Right forelimb (tissue), 1 donor: Measurements from ENCODE around the gene EMD.

Source experiments
- DNase-seq: peaks from one replicate; pipeline ENCODE4 v3.0.0-alpha.2; 2018

The EMD gene

DNA sequence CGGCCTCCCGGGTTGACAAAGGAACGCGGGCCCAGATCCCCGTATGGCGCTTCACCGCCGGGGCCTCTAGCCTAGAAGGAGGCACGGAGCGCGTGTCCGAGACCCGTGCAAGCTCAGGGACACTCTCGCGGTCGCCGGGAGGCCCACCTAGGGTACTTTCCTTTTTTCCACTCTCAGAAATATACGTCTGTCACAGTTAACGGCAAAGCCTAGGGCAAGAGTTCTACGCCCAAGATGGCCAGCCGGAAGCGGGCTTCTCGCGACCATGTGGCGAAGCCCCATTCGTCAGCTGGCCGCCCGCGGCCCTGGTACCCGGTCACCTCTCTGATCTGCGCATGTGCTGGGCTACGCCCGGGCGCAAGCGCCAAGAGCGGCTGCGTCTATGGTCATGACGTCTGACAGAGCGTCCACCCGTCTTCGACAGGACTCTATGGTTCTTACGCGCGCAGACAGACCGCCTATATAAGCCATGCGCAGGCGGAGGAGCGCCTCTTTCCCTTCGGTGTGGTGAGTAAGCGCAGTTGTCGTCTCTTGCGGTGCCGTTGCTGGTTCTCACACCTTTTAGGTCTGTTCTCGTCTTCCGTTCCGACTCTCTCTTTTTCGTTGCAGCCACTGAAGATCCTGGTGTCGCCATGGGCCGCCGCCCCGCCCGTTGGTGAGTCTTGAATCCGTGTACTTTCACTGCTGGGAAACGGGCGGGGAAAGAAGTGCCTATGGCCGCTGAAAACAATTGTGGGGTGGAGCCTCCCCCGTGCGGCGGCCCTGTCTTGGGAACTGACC, 19.0 kb downstream of the EMD start, which contains the start of gene RPL10:
Gene RPL10, plus strand, starts transcription at position 490 of the 780 bp plus-strand sequence. Its CDS starts 143 bp downstream, at position 633.
- DNase-seq, result peak; percentile 95

GRCh38 chrX:154398668-154399526, 19.8 kb downstream of the EMD start:
- DNase-seq, result peak; percentile 87

- DNase-seq, result peak; percentile 32
These were observed 20.7 kb downstream of the EMD start for GRCh38 chrX:154399527-154400368.

DNA sequence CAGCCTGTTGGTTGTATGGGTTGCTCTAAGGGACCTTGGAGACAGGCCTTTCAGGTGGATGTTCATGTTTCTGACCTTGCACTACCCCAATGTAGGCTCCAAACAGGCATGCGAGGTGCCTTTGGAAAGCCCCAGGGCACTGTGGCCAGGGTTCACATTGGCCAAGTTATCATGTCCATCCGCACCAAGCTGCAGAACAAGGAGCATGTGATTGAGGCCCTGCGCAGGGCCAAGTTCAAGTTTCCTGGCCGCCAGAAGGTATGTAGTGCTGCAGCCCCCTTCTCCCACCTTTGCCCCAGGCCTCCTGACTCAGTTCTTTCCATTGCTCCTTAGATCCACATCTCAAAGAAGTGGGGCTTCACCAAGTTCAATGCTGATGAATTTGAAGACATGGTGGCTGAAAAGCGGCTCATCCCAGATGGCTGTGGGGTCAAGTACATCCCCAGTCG, 21.3 kb downstream of the EMD start:
- DNase-seq, result peak; percentile 11

GRCh38 chrX:154401045-154401799, 22.1 kb downstream of the EMD start:
- no peak for DNase-seq

DNA sequence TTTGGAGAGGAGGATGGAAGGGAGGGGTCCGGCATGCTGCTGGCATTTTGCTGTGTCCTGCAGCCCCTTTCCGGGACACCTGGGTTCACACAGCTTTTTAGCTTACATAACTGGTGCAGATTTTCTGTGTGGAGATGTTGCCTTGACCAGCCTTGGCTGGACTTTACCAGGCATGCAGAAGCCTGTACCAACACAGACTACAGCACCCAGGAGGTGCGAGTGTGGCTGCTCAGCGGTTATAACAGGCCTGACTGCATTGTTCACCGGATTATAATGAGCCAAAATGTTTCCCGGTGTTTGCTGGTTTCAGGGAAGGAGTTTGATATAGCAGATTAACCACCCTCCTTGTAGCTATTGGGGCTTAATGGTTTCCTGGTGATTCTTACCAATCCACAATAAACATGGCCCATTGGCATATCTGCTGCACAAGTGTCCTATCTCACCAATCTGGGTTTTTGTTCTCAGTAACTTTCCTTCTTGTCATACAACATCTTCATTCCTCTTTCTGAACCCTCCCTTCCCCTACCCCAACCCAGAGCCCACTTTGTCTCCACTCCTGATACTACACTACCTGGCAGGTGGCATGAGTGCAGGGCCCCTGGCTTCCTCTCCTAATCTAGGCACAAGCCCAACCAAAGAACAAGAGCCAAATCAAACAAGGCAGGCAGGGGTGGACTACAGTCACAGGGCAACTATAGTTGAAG, 23.0 kb downstream of the EMD start:
- DNase-seq, result no peak

- DNase-seq, result no peak
These were observed 23.6 kb downstream of the EMD start for GRCh38 chrX:154402622-154403127.

DNA sequence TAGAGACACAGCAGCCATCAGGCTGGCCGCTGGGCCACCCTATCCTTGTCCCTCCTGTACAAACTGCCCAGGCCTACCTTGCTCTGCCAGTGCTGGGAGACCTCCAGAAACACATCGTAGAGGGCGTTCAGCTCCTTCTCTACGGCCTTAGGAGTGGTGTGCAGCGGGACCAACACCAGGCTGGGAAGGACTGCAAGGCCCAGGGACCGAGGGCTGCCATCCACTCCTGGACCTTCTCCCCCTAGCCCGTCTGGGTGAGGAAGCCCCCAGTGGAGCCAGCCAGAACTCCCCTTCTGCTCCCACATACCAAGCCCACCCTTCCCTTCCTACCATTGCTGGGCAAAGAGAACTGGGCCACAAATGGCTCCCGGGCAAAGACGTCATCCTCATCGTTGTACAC, 24.1 kb downstream of the EMD start:
- DNase-seq, result no peak

GRCh38 chrX:154403858-154404257, 24.8 kb downstream of the EMD start:
- no peak for DNase-seq

GRCh38 chrX:154404625-154405192, 25.6 kb downstream of the EMD start:
- DNase-seq, result no peak

GRCh38 chrX:154408659-154409221, 29.6 kb downstream of the EMD start:
- no peak for DNase-seq

GRCh38 chrX:154409222-154409871, 30.3 kb downstream of the EMD start, which contains the start of gene DNASE1L1:
Gene DNASE1L1 (minus strand): TSS chrX:154409254. CDS start chrX:154405568, 3,686 bp downstream.
- peak; percentile 79 for DNase-seq

GRCh38 chrX:154411981-154412340, 32.9 kb downstream of the EMD start:
- DNase-seq, result peak; percentile 60

GRCh38 chrX:154412468-154412867, 33.4 kb downstream of the EMD start:
- peak; percentile 9 for DNase-seq

DNA sequence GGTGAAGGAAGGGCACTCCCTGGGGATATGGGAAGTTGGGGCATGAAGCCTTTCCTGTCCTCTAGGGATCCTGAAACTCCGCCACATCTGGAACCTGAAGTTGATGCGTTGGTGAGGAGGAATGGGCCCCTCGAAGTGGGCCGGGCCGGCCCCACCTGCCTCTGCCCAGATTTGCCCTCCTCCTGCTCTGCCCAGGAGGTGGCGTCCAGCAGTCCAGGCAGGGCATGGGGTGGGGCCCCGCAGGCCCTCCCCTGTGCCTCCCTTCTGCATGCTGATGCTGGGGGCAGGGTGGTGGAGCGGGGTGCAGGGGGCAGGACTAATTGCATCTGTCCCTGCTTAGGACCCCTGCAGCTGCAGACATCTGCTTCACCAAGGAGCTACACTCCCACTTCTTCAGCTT, 34.0 kb downstream of the EMD start:
- DNase-seq, result peak; percentile 12

GRCh38 chrX:154417157-154417556, 38.1 kb downstream of the EMD start:
- no peak for DNase-seq

DNA sequence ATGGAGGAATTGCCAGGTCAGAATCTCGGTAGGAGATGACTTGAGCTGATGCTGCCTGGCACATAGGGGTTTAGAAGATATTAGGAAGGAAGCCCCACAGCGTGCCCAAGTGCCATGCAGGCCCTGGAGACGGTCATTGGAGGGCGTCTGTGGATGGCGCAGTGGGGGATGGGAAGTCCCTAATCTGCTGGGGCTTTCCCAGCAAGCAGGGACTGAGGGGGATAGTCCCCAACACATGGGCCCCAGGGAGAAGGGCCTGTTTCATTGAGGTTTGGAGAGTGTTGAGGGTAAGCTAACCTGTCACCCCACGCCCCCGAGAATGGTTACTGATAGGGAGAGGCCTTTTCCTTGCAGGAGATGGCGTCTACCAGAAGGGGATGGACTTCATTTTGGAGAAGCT, 40.1 kb downstream of the EMD start:
- no peak for DNase-seq

DNA sequence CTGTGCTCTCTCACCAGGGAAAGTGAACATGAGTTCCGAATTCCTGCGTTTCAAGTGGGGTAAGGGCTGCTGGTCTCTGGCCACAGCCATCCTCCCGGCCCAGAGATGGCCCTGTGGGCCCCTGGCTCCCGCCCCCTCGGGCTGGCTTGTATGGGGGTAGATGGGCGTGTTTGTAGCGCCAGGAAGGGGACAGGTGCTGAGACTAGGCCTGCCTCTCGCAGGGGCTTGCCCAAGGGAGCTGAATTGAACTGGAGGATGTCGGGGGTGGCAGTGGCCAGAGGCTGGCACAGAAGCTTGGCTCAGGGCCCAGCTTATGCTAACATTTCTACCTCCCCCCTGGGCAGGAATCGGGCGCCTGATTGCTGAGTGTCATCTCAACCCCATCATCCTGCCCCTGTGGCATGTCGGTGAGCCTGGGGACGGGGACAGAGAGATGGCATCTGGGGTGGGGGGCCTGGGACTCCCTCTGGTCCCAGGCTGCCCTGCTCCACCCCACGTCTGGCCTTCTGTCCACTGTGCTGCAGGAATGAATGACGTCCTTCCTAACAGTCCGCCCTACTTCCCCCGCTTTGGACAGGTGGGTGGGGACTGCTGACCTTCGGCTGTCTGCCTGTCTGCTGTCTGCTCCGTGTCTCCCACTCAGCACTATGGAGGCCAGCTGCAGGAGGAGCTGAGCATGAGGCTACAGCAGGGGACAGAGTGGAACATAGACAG, 40.8 kb downstream of the EMD start:
- peak; percentile 23 for DNase-seq

- DNase-seq, result no peak
These were observed 41.3 kb downstream of the EMD start for GRCh38 chrX:154420402-154420756.
